Adipose tissue (tissue), 3 donors: ENCODE measurements around the gene MYO7B. TPM values are rescaled to one million over a fixed set of nuclear protein-coding genes. Genes with fewer than 3 reads are reported as not detected.

ENCODE experiments used
- H3K27ac ChIP-seq: one replicate; pipeline ENCODE4 v1.5.1; 2013; ENCODE audit warnings: low read depth, low read length
- WGBS, 3 donors: extraction: QIAGEN DNeasy Blood & Tissue Kit; methylation state at CpG; one replicate each; pipeline ENCODE4 v1.1.7; 2013; 5-methylcytosine and 5-hydroxymethylcytosine counted together
- polyA plus RNA-seq, 3 donors: library from polyadenylated mRNA; stranded (reverse); fragments of 200-250 nt; gene quantifications; one replicate each; pipeline ENCODE4 v1.2.3, GENCODE V29; 2013
- donor health status: healthy with polysubstance abuse.
- donor health status: Bipolar disorder and iron deficiency.
- donor health status: healthy.

MYO7B gene
- polyA plus RNA-seq, 3 donors = 0.40 to 2.2 (median 2.1) TPM

DNA sequence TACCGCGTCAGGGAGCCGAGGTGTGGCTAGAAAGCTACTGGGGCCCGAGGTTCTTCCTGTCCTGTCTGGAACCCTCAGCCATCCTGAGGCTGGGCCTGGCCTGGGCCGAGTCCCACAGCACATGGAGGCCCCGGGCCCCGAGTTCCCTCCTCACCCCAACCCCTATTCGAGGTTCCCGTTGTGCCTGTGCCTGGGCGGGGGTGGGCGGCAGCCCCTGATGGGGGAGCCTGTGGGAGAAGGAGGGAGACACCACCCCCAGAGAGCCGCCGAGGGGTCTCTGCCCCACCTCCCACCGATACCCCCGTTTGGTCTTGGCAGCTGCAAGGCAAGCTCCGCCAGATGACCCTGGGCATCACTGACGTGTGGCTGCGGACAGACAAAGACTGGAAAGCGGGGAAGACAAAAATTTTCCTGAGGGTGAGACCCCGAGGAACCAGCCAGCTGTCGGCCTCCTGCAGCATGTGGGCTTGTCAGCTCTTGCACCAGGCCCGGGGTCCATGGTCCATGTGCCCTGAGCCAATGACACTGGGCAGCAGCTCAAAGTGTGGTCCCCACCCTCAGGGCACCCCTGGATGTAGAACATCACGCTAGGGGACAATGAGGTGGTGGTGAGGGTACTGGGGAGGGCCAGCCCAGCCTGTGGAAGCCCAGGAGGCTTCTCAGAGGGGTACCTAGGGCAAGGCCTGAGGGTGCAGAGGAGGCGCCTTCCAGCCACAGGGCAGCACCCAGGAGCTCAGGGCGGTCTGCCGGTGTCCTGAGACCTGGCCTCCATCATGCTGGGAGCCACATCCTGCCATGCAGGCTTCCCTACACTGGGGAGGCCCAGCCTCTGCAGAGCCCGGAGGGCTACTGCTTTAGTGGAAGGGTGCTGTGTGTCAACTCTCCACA lies 58.0 kb downstream of the MYO7B start:
- WGBS, 3 donors = 83 to 91% (median 91%) methylated on average over 26 to 27 of the region's 27 CpGs
- H3K27ac ChIP-seq = no peak overlapping the region

- no peak overlapping the region for H3K27ac ChIP-seq
- 83 to 93% (median 90%) methylated on average over 10 of the region's 10 CpGs for WGBS, 3 donors
These were observed 58.7 kb downstream of the MYO7B start for GRCh38 chr2:127594116-127594591.

- WGBS, 3 donors = 90 to 97% (median 96%) methylated on average over 14 of the region's 14 CpGs
These were observed 61.0 kb downstream of the MYO7B start for GRCh38 chr2:127596311-127597045.

DNA sequence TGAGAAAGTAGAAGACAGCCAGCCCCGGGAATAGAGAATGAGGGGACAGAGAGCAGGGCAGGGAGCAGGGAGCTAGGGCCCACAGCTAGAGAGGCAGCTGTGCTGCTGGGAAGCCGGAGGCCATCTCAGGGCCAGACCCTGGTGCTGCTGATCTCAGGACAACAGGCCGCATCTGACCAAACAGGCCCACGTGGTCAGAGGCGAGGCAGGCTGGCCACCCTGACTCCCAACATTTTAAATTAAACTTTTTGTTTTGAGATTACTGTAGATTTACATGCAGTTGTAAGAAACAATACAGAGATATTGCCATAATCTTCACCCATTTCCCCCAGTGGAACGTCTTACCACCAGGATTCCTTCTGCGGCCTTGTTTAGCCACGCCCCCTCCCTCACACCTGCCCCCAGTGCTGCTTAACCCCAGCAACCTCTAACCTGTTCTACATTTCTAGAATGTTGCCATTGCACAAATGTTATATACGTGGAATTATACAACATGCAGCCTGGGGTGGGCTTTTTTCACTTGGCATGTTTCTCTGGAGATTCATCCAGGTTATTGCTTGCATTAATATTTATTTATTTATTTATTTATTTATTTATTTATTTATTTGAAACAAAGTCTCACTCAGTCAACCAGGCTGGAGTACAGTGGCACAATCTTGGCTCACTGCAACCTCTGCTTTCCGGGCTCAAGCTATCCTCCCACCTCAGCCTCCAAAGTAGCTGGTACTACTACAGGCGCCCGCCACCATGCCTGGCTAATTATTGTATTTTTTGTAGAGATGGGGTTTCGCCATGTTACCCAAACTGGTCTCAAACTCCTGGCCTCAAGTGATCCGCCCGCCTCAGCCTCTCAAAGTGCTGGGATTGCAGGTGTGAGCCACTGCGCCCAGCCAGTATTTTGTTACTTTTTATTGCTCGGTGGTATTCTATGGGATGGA lies 61.8 kb downstream of the MYO7B start:
- WGBS, 3 donors = 82 to 89% (median 88%) methylated on average over 17 of the region's 17 CpGs
- no peak overlapping the region for H3K27ac ChIP-seq

More at GRCh38 chr2:127596311-127597045, 61.0 kb downstream of the MYO7B start:
- H3K27ac ChIP-seq = no peak overlapping the region

DNA sequence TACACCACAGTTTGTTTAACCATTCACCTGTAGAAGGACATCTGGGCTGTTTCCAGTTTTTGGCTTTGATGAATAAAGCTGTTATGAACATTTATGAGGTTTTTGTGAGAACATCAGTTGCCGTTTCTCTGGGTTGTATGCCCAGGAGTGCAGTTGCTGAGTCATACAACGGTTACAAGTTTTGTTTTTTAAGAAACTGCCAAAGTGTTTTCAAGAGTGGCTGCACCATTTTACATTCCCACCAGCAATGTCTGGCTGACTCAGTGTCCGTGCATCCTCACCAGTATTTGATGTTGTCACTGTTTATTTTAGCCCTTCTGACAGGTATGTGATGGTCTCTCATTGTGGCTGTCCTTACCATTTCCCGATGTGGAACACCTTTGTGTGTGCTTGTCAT lies 62.5 kb downstream of the MYO7B start:
- no peak overlapping the region for H3K27ac ChIP-seq
- WGBS, 3 donors = 64 to 82% (median 77%) methylated on average over 4 of the region's 4 CpGs

GRCh38 chr2:127598711-127599110 lies 63.2 kb downstream of the MYO7B start:
- 75 to 96% (median 93%) methylated on average over 3 of the region's 3 CpGs for WGBS, 3 donors
- no peak overlapping the region for H3K27ac ChIP-seq

GRCh38 chr2:127599211-127599610 lies 63.7 kb downstream of the MYO7B start:
- no peak overlapping the region for H3K27ac ChIP-seq
- WGBS, 3 donors = 73% methylated on average over 3 of the region's 3 CpGs

GRCh38 chr2:127604986-127605385 lies 69.5 kb downstream of the MYO7B start:
- H3K27ac ChIP-seq = no peak overlapping the region
- WGBS, 3 donors = 72 to 86% (median 81%) methylated on average over 8 of the region's 8 CpGs

- WGBS, 3 donors = 73 to 94% (median 88%) methylated on average over 7 of the region's 7 CpGs
- no peak overlapping the region for H3K27ac ChIP-seq
These were observed 70.3 kb downstream of the MYO7B start for GRCh38 chr2:127605691-127606263.

DNA sequence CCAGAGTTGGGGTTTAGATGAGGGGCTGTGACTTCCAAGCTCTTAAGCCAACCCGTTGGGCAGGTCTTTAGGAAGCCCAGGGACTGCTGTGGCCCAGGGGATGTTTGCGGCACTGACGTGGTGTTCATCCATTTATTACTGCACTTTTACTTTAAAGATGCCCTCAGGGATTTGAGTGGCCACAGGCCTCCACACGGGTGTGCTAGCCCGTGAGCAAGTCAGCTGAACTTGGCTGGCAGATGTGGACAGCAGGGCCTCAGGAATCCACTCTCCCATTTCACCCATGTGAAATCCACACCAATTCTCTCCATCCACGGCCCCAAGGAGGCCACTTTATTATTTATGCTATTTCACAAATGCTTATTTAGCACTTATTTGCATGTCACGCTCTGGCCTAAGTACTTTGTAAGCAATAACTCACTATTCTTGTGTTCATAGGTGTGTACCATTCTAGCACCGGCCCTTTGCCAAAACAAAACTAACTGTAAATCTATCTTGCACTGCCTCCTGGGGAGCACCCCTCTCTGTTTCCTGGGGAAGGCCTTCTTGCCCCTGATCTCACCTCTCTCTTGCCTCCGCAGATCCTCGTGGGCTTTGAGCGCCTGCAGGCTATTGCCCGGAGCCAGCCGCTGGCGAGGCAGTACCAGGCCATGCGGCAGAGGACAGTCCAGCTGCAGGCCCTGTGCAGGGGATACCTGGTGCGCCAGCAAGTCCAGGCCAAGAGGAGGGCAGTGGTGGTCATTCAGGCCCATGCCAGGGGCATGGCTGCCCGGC lies 71.3 kb downstream of the MYO7B start:
- 90 to 92% (median 90%) methylated on average over 17 of the region's 17 CpGs for WGBS, 3 donors
- H3K27ac ChIP-seq = no peak overlapping the region

DNA sequence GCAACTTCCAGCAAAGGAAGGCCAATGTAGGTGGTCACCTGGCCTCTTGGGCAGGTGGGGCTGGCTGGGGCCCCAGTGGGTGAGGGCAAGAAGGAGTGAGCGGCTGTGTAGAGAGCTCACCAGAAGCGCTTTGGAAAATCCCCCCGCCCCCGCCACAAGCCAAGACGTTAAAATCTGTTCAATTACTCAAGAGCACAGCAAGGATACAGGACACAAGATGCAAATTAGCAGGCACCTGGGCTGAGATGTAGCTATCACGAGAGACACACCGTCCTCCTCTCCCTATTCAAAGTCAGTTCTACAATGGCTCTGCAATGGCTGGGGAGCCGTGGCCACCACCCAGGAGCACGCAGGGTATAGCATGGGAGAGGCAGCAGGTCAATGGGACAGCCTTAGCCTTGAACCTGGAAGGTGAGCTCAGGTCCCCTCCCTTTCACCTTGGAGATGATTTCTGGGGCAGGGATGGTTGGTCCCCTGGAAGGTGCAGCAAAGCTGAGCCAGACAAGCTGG lies 72.0 kb downstream of the MYO7B start:
- no peak overlapping the region for H3K27ac ChIP-seq
- WGBS, 3 donors = 87 to 96% (median 94%) methylated on average over 9 of the region's 9 CpGs

GRCh38 chr2:127608061-127609030 lies 72.9 kb downstream of the MYO7B start:
- WGBS, 3 donors = 73 to 85% (median 83%) methylated on average over 25 of the region's 25 CpGs
- H3K27ac ChIP-seq = no peak overlapping the region

DNA sequence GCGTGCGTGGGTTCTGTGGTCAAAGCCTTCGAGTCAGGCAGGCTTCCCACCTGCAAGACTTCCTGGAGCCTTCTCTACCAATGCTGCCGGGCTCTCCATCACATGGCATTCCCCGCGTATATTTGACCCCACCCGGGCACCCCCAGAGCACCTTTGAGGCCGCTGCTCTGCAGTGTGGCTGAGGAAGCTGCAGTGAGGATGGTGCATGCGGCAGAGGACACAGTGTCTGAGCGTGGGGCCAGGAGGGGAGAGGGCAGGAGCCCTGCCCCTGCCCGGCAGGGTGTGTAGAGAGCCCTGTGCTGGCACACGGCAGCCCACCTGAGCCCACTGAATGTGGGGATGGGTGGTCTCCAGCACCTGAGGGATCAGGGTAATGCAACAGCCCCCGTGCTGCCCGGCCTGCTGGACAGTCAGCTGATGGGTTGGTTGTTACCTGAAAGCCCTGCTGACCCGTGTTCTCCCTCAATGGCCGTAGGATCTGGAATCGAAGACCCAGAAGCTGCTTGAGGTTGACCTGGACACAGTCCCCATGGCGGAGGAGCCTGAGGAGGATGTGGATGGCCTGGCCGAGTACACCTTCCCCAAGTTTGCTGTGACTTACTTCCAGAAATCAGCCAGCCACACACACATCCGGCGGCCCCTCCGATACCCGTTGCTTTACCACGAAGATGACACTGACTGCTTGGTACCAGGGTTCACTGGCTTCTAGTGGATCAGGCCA lies 73.7 kb downstream of the MYO7B start:
- WGBS, 3 donors = 84 to 87% (median 86%) methylated on average over 24 of the region's 24 CpGs
- no peak overlapping the region for H3K27ac ChIP-seq

- 93 to 98% (median 94%) methylated on average over 8 of the region's 8 CpGs for WGBS, 3 donors
These were observed 74.3 kb downstream of the MYO7B start for GRCh38 chr2:127609818-127610217.

DNA sequence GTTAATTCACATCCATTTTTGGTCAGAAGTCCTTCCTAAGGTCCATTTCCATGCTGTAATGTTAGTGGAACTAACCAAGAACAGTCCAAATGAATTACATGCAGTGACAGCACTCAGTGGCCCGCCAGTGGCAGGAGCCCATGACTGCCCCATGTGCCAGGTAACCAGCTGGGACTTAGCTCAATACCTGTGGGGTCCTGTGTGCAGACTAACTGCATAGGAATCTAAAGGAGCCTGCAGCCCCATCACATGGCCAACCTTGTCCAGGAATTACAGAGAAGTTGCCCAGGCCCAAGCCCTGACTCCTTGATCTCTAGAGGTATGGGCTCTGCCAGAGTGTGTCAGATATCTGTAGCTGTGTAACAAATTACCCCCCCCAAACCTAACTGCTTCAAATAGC lies 75.1 kb downstream of the MYO7B start:
- WGBS, 3 donors = 84 to 92% (median 90%) methylated on average over 1 of the region's 1 CpG
- no peak overlapping the region for H3K27ac ChIP-seq

More at GRCh38 chr2:127609818-127610217, 74.3 kb downstream of the MYO7B start:
- H3K27ac ChIP-seq = no peak overlapping the region
